Kidney (tissue), 14 donors: Measurements from ENCODE around the gene SNAPC4. TPM values are rescaled to one million over a fixed set of nuclear protein-coding genes. Genes with fewer than 3 reads are reported as not detected.

ENCODE experiments used
- DNase-seq, 5 donors: peaks; one replicate each; pipeline ENCODE4 v3.0.0-alpha.2; 2013 to 2020
- FAIRE-seq: peaks from 2 replicates; lab custom pipeline; 2012; peaks lifted over from hg19 to GRCh38; lab: Jason Lieb, UNC
- H3K27ac ChIP-seq, 2 donors: one replicate each; pipeline ENCODE4 v1.7.0; 2013; ENCODE audit warnings: low read depth in 2 of 2, low read length in 2 of 2, inconsistent platforms in 1 of 2
- H3K27me3 ChIP-seq: one replicate; pipeline ENCODE4 v1.7.1; 2013; ENCODE audit warnings: low read length, inconsistent platforms; ENCODE audit not compliant: control insufficient read depth, insufficient read depth
- H3K36me3 ChIP-seq, 3 donors: one replicate each; pipeline versions ENCODE4 v1.7.0 to v1.7.1; 2013; ENCODE audit warnings: low read length in 3 of 3, control low read depth in 1 of 3, inconsistent platforms in 1 of 3; ENCODE audit not compliant: insufficient read depth in 3 of 3, control insufficient read depth in 2 of 3
- H3K4me1 ChIP-seq, 3 donors: one replicate each; pipeline versions ENCODE4 v1.7.0 to v1.7.1; 2013; ENCODE audit warnings: low read length in 3 of 3, inconsistent platforms in 1 of 3, low read depth in 1 of 3; ENCODE audit not compliant: control insufficient read depth in 2 of 3, insufficient read depth in 2 of 3
- H3K4me3 ChIP-seq, 3 donors: one replicate each; pipeline versions ENCODE4 v1.7.0 to v1.8.1; 2013; ENCODE audit warnings: low read length in 3 of 3, control low read depth in 1 of 3, inconsistent platforms in 1 of 3
- H3K9ac ChIP-seq, 3 donors: one replicate each; pipeline versions ENCODE4 v1.7.0 to v1.7.1; 2013; ENCODE audit warnings: low read length in 3 of 3, control low read depth in 1 of 3, inconsistent platforms in 1 of 3
- H3K9me3 ChIP-seq, 3 donors: one replicate each; pipeline versions ENCODE4 v1.7.0 to v1.7.1; 2013; ENCODE audit warnings: low read length in 3 of 3, control low read depth in 1 of 3, inconsistent platforms in 1 of 3; ENCODE audit not compliant: control insufficient read depth in 2 of 3, insufficient read depth in 1 of 3
- CTCF ChIP-seq: IDR thresholded peaks from 3 replicates; pipeline ENCODE4 v1.5.1; 2012; ENCODE audit warnings: mild to moderate bottlenecking, moderate library complexity, borderline replicate concordance; ENCODE audit not compliant: insufficient read depth; ENCODE audit errors: extremely low read depth
- intact Hi-C: fragments of 100-400 bp; cut with DNase I; formaldehyde crosslinking; loops from one replicate; pipeline ENCODE4 v1.11.1; 2022
- polyA plus RNA-seq: library from polyadenylated mRNA; stranded (reverse); fragments of 350-450 nt; fragmentation: Illumina TruSeq; extraction: RNeasy Lipid Tissue Mini Kit (QIAGEN cat#74804); gene quantifications from one replicate; pipeline ENCODE4 v1.2.3, GENCODE V29; 2014; ENCODE audit warnings: low read depth, low replicate concordance; ENCODE audit not compliant: insufficient read depth
- total RNA-seq: library from RNA; stranded (reverse); fragmentation: NEBNext Ultra II Directional; extraction: Animal tissue kit (Norgen Biotek cat#: 25700); gene quantifications from one replicate; pipeline ENCODE4 v1.2.1, GENCODE V29; 2021
- donor health status: control.
- donor health status: control.
- donor health status: control.
- donor health status: control.
- donor health status: control.
- donor health status: DM: yes; HTN: yes; CAD: no.
- donor health status: Normal renal cell carcinoma (clear cell type).

SNAPC4 gene
- total and polyA plus RNA-seq, 2 donors from 2014 or later = 3.2 to 11.0 TPM

- Histone ChIP-seq H3K36me3 (peaks cover 3 to 47% (median 30%) of the 10 kb centered on the region in 3 donors), H3K27me3 (no peaks in the 10 kb centered on the region), H3K4me1 (peaks cover 0 to 19% (median 7%) of the 10 kb centered on the region in 3 donors), H3K4me3 (no peak overlapping the region), H3K9ac (no peak overlapping the region), H3K9me3 (no peaks in the 10 kb centered on the region), H3K27ac (no peak overlapping the region)
- FAIRE-seq = no peak
- intact Hi-C loops = no loop called here
- TF ChIP-seq CTCF = no peak
- DNase-seq = no peak
Observed at GRCh38 chr9:136412962-136413361, 13.0 kb upstream of the SNAPC4 start.

- DNase-seq (no peak), FAIRE-seq (no peak)
- Histone ChIP-seq H3K36me3 (peaks cover 3 to 40% (median 24%) of the 10 kb centered on the region in 3 donors), H3K9me3 (no peaks in the 10 kb centered on the region), H3K4me3 (peak overlapping the region; percentile 78 to 90 (median 81)), H3K9ac (peak overlapping the region; percentile 48 to 84 (median 50)), H3K4me1 (peaks cover 0 to 19% (median 7%) of the 10 kb centered on the region in 3 donors), H3K27ac (no peak overlapping the region), H3K27me3 (no peaks in the 10 kb centered on the region)
- no peak for TF ChIP-seq CTCF
- intact Hi-C loops = no loop called here
Observed at GRCh38 chr9:136411378-136411777, 11.4 kb upstream of the SNAPC4 start.

GRCh38 chr9:136410500-136411287 lies 10.7 kb upstream of the SNAPC4 start, which contains the start of the genes ENTR1 and PMPCA:
TSS of gene ENTR1 (minus strand) at chr9:136410614. CDS start at chr9:136410397, 217 bp downstream.
TSS of gene PMPCA (plus strand) at chr9:136410658. CDS start at chr9:136410669, 11 bp downstream.
- peak within 1 kb of the TSS in 1 of 2 donors; percentile 40 for H3K27ac ChIP-seq
- intact Hi-C loops = no loop called here
- H3K4me3 ChIP-seq = peak within 1 kb of the TSS; percentile 78 to 90 (median 81)
- no peaks in the 10 kb centered on the region for H3K27me3 ChIP-seq
- DNase-seq = peak; percentile 92 to 97 (median 94)
- TF ChIP-seq CTCF = no peak
- peaks cover 3 to 35% (median 22%) of the 10 kb centered on the region in 3 donors for H3K36me3 ChIP-seq
- no peak for FAIRE-seq
- H3K4me1 ChIP-seq = peaks cover 0 to 19% (median 7%) of the 10 kb centered on the region in 3 donors
- no peaks in the 10 kb centered on the region for H3K9me3 ChIP-seq
- H3K9ac ChIP-seq = peak within 1 kb of the TSS; percentile 48 to 84 (median 50)
